Amniotic epithelial cell (primary cell): ENCODE measurements around the gene ACTN2.
A peak's percentile ranks its signal among the peaks of the same experiment; 100 is the strongest.

Experiments
- DNase-seq: peaks from one replicate; pipeline ENCODE4 v3.0.0-alpha.2; 2010; ENCODE audit warnings: low read depth

Gene ACTN2

GRCh38 chr1:236691348-236691747, 5.0 kb downstream of the ACTN2 start:
- no peak for DNase-seq

- no peak for DNase-seq
These were observed 5.8 kb downstream of the ACTN2 start for GRCh38 chr1:236692128-236692527.

GRCh38 chr1:236692742-236693141, 6.4 kb downstream of the ACTN2 start:
- no peak for DNase-seq

GRCh38 chr1:236699366-236699765, 13.1 kb downstream of the ACTN2 start:
- DNase-seq: peak; percentile 20

GRCh38 chr1:236700903-236701302, 14.6 kb downstream of the ACTN2 start:
- DNase-seq: no peak

GRCh38 chr1:236701782-236702181, 15.5 kb downstream of the ACTN2 start:
- DNase-seq: no peak

GRCh38 chr1:236702791-236703394, 16.6 kb downstream of the ACTN2 start:
- no peak for DNase-seq

GRCh38 chr1:236705771-236706170, 19.5 kb downstream of the ACTN2 start:
- DNase-seq: no peak

- no peak for DNase-seq
These were observed 19.9 kb downstream of the ACTN2 start for GRCh38 chr1:236706183-236706582.

GRCh38 chr1:236710328-236710892, 24.1 kb downstream of the ACTN2 start:
- no peak for DNase-seq

- DNase-seq: no peak
These were observed 29.9 kb downstream of the ACTN2 start for GRCh38 chr1:236716160-236716559.

- DNase-seq: no peak
These were observed 31.5 kb downstream of the ACTN2 start for GRCh38 chr1:236717811-236718210.

GRCh38 chr1:236718328-236718727, 32.0 kb downstream of the ACTN2 start:
- DNase-seq: no peak

- no peak for DNase-seq
These were observed 33.9 kb downstream of the ACTN2 start for GRCh38 chr1:236720206-236720605.

GRCh38 chr1:236720611-236721010, 34.3 kb downstream of the ACTN2 start:
- no peak for DNase-seq

- no peak for DNase-seq
These were observed 37.8 kb downstream of the ACTN2 start for GRCh38 chr1:236724049-236724448.

- DNase-seq: no peak
These were observed 38.2 kb downstream of the ACTN2 start for GRCh38 chr1:236724506-236724905.

- DNase-seq: no peak
These were observed 39.4 kb downstream of the ACTN2 start for GRCh38 chr1:236725668-236726067.

GRCh38 chr1:236727521-236727920, 41.2 kb downstream of the ACTN2 start:
- DNase-seq: no peak

GRCh38 chr1:236728752-236729151, 42.5 kb downstream of the ACTN2 start:
- no peak for DNase-seq

GRCh38 chr1:236733653-236734052, 47.4 kb downstream of the ACTN2 start:
- no peak for DNase-seq

- DNase-seq: peak; percentile 9
These were observed 48.0 kb downstream of the ACTN2 start for GRCh38 chr1:236734141-236734765.

GRCh38 chr1:236736761-236737160, 50.5 kb downstream of the ACTN2 start:
- no peak for DNase-seq

GRCh38 chr1:236741753-236742152, 55.5 kb downstream of the ACTN2 start:
- no peak for DNase-seq
